GM23338 (cell line): ENCODE results near the gene ESPNL.

Experiments used
- CREB1 ChIP-seq: fragments of 250-450 bp; sonication (Bioruptor Pico); IDR thresholded peaks from 2 replicates; pipeline ENCODE4 v1.5.0; 2020; ENCODE audit warnings: low read depth, mild to moderate bottlenecking, moderate library complexity
- ETS1 ChIP-seq: IDR thresholded peaks from 2 replicates; pipeline ENCODE4 v1.6.1; 2016; ENCODE audit warnings: antibody characterized with exemption
- EZH2 ChIP-seq: fragments of 200-600 bp; sonication (generic); IDR thresholded peaks from one replicate; pipeline ENCODE4 v1.8.0; 2017; ENCODE audit warnings: antibody characterized with exemption, mild to moderate bottlenecking, low read depth; ENCODE audit not compliant: unreplicated experiment
- EZH2phosphoT487 ChIP-seq: fragments of 200-600 bp; sonication (generic); IDR thresholded peaks from one replicate; pipeline ENCODE4 v1.8.1; 2018; ENCODE audit warnings: antibody characterized with exemption; ENCODE audit not compliant: unreplicated experiment
- JUNB ChIP-seq: IDR thresholded peaks from one replicate; pipeline ENCODE4 v1.6.1; 2016; ENCODE audit warnings: antibody characterized with exemption; ENCODE audit not compliant: unreplicated experiment
- POLR2AphosphoS5 ChIP-seq: IDR thresholded peaks from 2 replicates; pipeline ENCODE4 v1.6.1; 2016; ENCODE audit warnings: antibody characterized with exemption, low read depth
- REST ChIP-seq: IDR thresholded peaks from one replicate; pipeline ENCODE4 v1.6.1; 2018; ENCODE audit warnings: antibody characterized with exemption; ENCODE audit not compliant: unreplicated experiment
- STAT1 ChIP-seq: IDR thresholded peaks from one replicate; pipeline ENCODE4 v1.6.1; 2016; ENCODE audit warnings: antibody characterized with exemption; ENCODE audit not compliant: unreplicated experiment
- ZNF114 ChIP-seq: fragments of 250-450 bp; sonication (Bioruptor Pico); IDR thresholded peaks from 2 replicates; pipeline ENCODE4 v1.5.0; 2020; ENCODE audit warnings: mild to moderate bottlenecking, moderate library complexity
- TF ChIP-seq, protein P1 (sequence below), 2 experiments: fragments of 200-600 bp in 1 of 2; sonication (generic) in 1 of 2; conservative IDR thresholded peaks; 2 replicates each; pipeline versions ENCODE4 v1.5.1 to v1.6.1; 2016 to 2017; ENCODE audit warnings: antibody characterized with exemption in 2 of 2, low read depth in 2 of 2, mild to moderate bottlenecking in 2 of 2, moderate library complexity in 1 of 2

DNA sequence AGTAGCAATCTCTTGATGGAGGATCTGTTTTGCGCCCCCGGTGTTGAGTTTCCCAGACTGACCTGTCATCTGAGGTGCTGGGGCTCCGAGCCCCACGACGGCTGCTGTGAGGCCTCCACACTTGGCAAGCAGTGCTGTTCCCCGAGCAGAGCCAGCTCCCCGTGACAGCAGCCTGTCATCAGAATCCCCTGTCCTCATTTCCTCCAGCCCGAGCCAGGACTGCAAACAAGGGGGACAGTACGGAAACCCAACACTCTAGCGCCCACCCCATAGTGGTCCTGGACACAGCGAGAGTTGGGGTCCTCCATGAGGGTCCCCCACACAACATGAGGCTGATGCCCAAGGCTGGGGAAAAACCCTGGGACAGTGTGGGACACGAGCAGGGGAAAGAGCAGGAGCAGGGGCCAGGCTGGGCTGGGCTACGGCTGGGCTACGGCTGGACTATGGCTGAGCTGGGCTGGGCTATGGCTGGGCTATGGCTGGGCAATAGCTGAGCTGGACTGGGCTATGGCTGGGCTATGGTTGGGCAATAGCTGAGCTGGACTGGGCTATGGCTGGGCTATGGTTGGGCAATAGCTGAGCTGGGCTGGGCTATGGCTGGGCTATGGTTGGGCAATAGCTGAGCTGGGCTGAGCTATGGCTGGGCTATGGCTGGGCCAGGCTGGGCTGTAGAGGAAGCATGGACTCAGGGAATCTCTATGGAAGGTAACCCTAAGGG is 36.8 kb downstream of the ESPNL start:
- TF ChIP-seq EZH2 (no peak), EZH2phosphoT487 (no peak), JUNB (no peak), POLR2AphosphoS5 (no peak), REST (no peak), CREB1 (no peak), ZNF114 (CRISPR knock-in tag) (no peak), ETS1 (no peak), STAT1 (no peak)
- TF ChIP-seq, protein P1, sequence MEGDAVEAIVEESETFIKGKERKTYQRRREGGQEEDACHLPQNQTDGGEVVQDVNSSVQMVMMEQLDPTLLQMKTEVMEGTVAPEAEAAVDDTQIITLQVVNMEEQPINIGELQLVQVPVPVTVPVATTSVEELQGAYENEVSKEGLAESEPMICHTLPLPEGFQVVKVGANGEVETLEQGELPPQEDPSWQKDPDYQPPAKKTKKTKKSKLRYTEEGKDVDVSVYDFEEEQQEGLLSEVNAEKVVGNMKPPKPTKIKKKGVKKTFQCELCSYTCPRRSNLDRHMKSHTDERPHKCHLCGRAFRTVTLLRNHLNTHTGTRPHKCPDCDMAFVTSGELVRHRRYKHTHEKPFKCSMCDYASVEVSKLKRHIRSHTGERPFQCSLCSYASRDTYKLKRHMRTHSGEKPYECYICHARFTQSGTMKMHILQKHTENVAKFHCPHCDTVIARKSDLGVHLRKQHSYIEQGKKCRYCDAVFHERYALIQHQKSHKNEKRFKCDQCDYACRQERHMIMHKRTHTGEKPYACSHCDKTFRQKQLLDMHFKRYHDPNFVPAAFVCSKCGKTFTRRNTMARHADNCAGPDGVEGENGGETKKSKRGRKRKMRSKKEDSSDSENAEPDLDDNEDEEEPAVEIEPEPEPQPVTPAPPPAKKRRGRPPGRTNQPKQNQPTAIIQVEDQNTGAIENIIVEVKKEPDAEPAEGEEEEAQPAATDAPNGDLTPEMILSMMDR (conservative IDR thresholded peaks at IDR 0.05; ENCODE audit: low read depth in 2 of 2), result no peak
